GM20000 (cell line): ENCODE results near the gene CST4.
"Not testable (repeated sequence)": the region's sequence is repeated elsewhere in the genome, so short reads cannot be mapped to it uniquely, and the experiment has no call there.

Experiments used
- DNase-seq: peaks from one replicate; pipeline ENCODE4 v3.0.0; 2012; ENCODE audit warnings: low spot score
- CTCF ChIP-seq: IDR thresholded peaks from 2 replicates; pipeline ENCODE4 v1.5.1; 2012; ENCODE audit warnings: mild to moderate bottlenecking, control low read depth; ENCODE audit errors: extremely low read depth, missing control alignments

Gene CST4

GRCh38 chr20:23638309-23638708 lies 50.5 kb downstream of the CST4 start:
- no peak for DNase-seq
- TF ChIP-seq CTCF = no peak

- TF ChIP-seq CTCF = no peak
- peak; percentile 91 for DNase-seq
Measured at GRCh38 chr20:23637282-23638221, 51.3 kb downstream of the CST4 start, which contains the start of gene CST3. TSS of gene CST3 (minus strand) at chr20:23637955. CDS start at chr20:23637862, 93 bp downstream.

- no peak for DNase-seq
- no peak for TF ChIP-seq CTCF
Measured at GRCh38 chr20:23636908-23637281, 51.9 kb downstream of the CST4 start.

- no peak for TF ChIP-seq CTCF
- no peak for DNase-seq
Measured at GRCh38 chr20:23636182-23636907, 52.5 kb downstream of the CST4 start.

- DNase-seq = not testable (repeated sequence)
Measured at GRCh38 chr20:23635768-23636090, 53.1 kb downstream of the CST4 start.
